GM12872 (cell line): ENCODE data around the gene NBEA.

Experiments
- CTCF ChIP-seq: IDR thresholded peaks from 3 replicates; pipeline ENCODE4 v1.5.1; 2011; ENCODE audit warnings: low read depth, mild to moderate bottlenecking, low read length, moderate library complexity; ENCODE audit not compliant: insufficient read depth

The NBEA gene

GRCh38 chr13:35469806-35470525, 527.9 kb downstream of the NBEA start:
- TF ChIP-seq CTCF: no peak

- TF ChIP-seq CTCF: no peak
Observed at GRCh38 chr13:35470671-35471661, 528.9 kb downstream of the NBEA start.

GRCh38 chr13:35471706-35472322, 529.7 kb downstream of the NBEA start:
- no peak for TF ChIP-seq CTCF

GRCh38 chr13:35472323-35472881, 530.3 kb downstream of the NBEA start:
- no peak for TF ChIP-seq CTCF

- TF ChIP-seq CTCF: no peak
Observed at GRCh38 chr13:35473206-35473775, 531.2 kb downstream of the NBEA start.

GRCh38 chr13:35473802-35474201, 531.7 kb downstream of the NBEA start:
- TF ChIP-seq CTCF: no peak
